K562 (cell line): ENCODE data around the gene NPY1R.

Experiments
- EZH2 ChIP-seq: IDR thresholded peaks from 2 replicates; pipeline ENCODE4 v1.6.1; 2012; ENCODE audit warnings: low read depth, mild to moderate bottlenecking, inconsistent platforms, low read length, borderline replicate concordance
- HDAC6 ChIP-seq: IDR thresholded peaks from 2 replicates; pipeline ENCODE4 v1.6.1; 2012; ENCODE audit warnings: low read depth, mild to moderate bottlenecking, control low read depth, inconsistent platforms, low read length, moderate library complexity
- NR1H2 ChIP-seq: sonication (generic); formaldehyde crosslinking; IDR thresholded peaks from 2 replicates; pipeline ENCODE4 v1.4.0; 2020; ENCODE audit warnings: mild to moderate bottlenecking, missing genetic modification reagents
- ZBTB7A ChIP-seq: IDR thresholded peaks from 2 replicates; pipeline ENCODE4 v1.6.1; 2011; ENCODE audit warnings: low read depth, mild to moderate bottlenecking, low read length, moderate library complexity, borderline replicate concordance; ENCODE audit not compliant: control insufficient read depth
- ZNF217 ChIP-seq: sonication (generic); formaldehyde crosslinking; IDR thresholded peaks from 2 replicates; pipeline ENCODE4 v1.8.0; 2022; ENCODE audit warnings: mild to moderate bottlenecking, missing genetic modification reagents
- TF ChIP-seq, protein P1 (sequence below), 2 experiments: fragments of 450-650 bp; formaldehyde crosslinking in 1 of 2; IDR thresholded peaks; 2 replicates each; pipeline versions ENCODE4 v1.4.0 to v1.6.1; 2014 to 2020; ENCODE audit warnings: mild to moderate bottlenecking in 2 of 2, borderline replicate concordance in 1 of 2, low read depth in 1 of 2

DNA sequence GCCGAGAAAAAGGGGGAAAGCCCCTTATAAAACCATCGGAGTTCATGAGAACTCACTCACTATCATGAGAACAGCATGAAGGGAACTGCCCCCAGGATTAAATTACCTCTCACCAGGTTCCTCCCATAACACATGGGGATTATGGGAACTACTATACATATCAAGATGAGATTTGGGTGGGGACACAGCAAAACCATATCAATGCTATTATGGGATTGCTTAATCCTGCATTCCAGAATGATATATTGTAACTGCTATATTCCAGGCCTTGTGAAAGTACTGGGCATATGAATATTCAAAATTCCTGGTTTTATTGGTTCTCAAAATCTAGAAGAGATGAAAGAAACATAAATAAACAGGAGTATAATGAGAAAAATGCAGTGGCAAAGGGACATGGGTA is 29.3 kb downstream of the NPY1R start:
- TF ChIP-seq, protein P1, sequence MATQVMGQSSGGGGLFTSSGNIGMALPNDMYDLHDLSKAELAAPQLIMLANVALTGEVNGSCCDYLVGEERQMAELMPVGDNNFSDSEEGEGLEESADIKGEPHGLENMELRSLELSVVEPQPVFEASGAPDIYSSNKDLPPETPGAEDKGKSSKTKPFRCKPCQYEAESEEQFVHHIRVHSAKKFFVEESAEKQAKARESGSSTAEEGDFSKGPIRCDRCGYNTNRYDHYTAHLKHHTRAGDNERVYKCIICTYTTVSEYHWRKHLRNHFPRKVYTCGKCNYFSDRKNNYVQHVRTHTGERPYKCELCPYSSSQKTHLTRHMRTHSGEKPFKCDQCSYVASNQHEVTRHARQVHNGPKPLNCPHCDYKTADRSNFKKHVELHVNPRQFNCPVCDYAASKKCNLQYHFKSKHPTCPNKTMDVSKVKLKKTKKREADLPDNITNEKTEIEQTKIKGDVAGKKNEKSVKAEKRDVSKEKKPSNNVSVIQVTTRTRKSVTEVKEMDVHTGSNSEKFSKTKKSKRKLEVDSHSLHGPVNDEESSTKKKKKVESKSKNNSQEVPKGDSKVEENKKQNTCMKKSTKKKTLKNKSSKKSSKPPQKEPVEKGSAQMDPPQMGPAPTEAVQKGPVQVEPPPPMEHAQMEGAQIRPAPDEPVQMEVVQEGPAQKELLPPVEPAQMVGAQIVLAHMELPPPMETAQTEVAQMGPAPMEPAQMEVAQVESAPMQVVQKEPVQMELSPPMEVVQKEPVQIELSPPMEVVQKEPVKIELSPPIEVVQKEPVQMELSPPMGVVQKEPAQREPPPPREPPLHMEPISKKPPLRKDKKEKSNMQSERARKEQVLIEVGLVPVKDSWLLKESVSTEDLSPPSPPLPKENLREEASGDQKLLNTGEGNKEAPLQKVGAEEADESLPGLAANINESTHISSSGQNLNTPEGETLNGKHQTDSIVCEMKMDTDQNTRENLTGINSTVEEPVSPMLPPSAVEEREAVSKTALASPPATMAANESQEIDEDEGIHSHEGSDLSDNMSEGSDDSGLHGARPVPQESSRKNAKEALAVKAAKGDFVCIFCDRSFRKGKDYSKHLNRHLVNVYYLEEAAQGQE (IDR thresholded peaks at IDR 0.05; ENCODE audit: borderline replicate concordance) = no peak
- TF ChIP-seq, protein P1 (CRISPR knock-in tag; IDR thresholded peaks at IDR 0.05; ENCODE audit: low read depth) = no peak
- TF ChIP-seq HDAC6 (no peak), EZH2 (no peak), ZNF217 (CRISPR knock-in tag) (no peak), ZBTB7A (no peak), NR1H2 (CRISPR knock-in tag) (no peak)
